Endometrial microvascular endothelial cells (primary cell): ENCODE results near the gene SORL1-AS1. TPM values are rescaled to one million over a fixed set of nuclear protein-coding genes. Genes with fewer than 3 reads are reported as not detected.
"Not testable (repeated sequence)": the region's sequence is repeated elsewhere in the genome, so short reads cannot be mapped to it uniquely, and the experiment has no call there.

ENCODE experiments used
- in situ Hi-C: cut with HindIII; loops from 2 replicates; pipeline ENCODE4 v1.10.0; 2017; ENCODE audit warnings: low sequenced_read_pairs, low pct_unique_long_range_greater_than_20kb; ENCODE audit errors: inconsistent ontology term
- total RNA-seq: library from RNA; depleted of rRNA; stranded (reverse); fragments of >200 nt; gene quantifications from one replicate; pipeline ENCODE4 v1.2.3, GENCODE V29; 2015; ENCODE audit errors: inconsistent ontology term

Gene SORL1-AS1

GRCh38 chr11:121412711-121413415 is 39.9 kb downstream of the SORL1-AS1 start:
- in situ Hi-C loops = no loop called here

- in situ Hi-C loops = no loop called here
Measured at GRCh38 chr11:121412000-121412587, 40.7 kb downstream of the SORL1-AS1 start.

- in situ Hi-C loops = not testable (repeated sequence)
Measured at GRCh38 chr11:121411330-121411729, 41.4 kb downstream of the SORL1-AS1 start.

- in situ Hi-C loops = not testable (repeated sequence)
Measured at GRCh38 chr11:121410041-121410440, 42.7 kb downstream of the SORL1-AS1 start.

GRCh38 chr11:121408830-121409229 is 43.9 kb downstream of the SORL1-AS1 start:
- in situ Hi-C loops = no loop called here

- in situ Hi-C loops = no loop called here
Measured at GRCh38 chr11:121406291-121406690, 46.5 kb downstream of the SORL1-AS1 start.

GRCh38 chr11:121405646-121406045 is 47.1 kb downstream of the SORL1-AS1 start:
- in situ Hi-C loops = no loop called here

GRCh38 chr11:121394785-121395184 is 58.0 kb downstream of the SORL1-AS1 start:
- in situ Hi-C loops = no loop called here

GRCh38 chr11:121393855-121394254 is 58.9 kb downstream of the SORL1-AS1 start:
- in situ Hi-C loops = no loop called here

GRCh38 chr11:121391914-121392313 is 60.9 kb downstream of the SORL1-AS1 start:
- in situ Hi-C loops = no loop called here

- in situ Hi-C loops = no loop called here
Measured at GRCh38 chr11:121389651-121390050, 63.1 kb downstream of the SORL1-AS1 start.

Other genes starting within 250 kb of the SORL1-AS1 start
- 28.9 TPM for gene SC5D, start 160.2 kb downstream of the SORL1-AS1 start, total RNA-seq
- 1.3 TPM for gene SORL1, start 653 bp downstream of the SORL1-AS1 start, total RNA-seq